Glomerular endothelial cell (primary cell): ENCODE measurements around the gene SOAT2. TPM values are rescaled to one million over a fixed set of nuclear protein-coding genes. Genes with fewer than 3 reads are reported as not detected.
"Not testable (repeated sequence)": the region's sequence is repeated elsewhere in the genome, so short reads cannot be mapped to it uniquely, and the experiment has no call there.

Source experiments
- DNase-seq: peaks from one replicate; pipeline ENCODE4 v3.0.0-alpha.2; 2011; ENCODE audit warnings: low read depth, low spot score; ENCODE audit errors: extremely low read depth
- total RNA-seq: library from RNA; depleted of rRNA; stranded (reverse); fragments of >200 nt; gene quantifications from 2 replicates; pipeline ENCODE4 v1.2.3, GENCODE V29; 2015

SOAT2 gene
- total RNA-seq, 1 donor from 2014 or later, result not detected

DNA sequence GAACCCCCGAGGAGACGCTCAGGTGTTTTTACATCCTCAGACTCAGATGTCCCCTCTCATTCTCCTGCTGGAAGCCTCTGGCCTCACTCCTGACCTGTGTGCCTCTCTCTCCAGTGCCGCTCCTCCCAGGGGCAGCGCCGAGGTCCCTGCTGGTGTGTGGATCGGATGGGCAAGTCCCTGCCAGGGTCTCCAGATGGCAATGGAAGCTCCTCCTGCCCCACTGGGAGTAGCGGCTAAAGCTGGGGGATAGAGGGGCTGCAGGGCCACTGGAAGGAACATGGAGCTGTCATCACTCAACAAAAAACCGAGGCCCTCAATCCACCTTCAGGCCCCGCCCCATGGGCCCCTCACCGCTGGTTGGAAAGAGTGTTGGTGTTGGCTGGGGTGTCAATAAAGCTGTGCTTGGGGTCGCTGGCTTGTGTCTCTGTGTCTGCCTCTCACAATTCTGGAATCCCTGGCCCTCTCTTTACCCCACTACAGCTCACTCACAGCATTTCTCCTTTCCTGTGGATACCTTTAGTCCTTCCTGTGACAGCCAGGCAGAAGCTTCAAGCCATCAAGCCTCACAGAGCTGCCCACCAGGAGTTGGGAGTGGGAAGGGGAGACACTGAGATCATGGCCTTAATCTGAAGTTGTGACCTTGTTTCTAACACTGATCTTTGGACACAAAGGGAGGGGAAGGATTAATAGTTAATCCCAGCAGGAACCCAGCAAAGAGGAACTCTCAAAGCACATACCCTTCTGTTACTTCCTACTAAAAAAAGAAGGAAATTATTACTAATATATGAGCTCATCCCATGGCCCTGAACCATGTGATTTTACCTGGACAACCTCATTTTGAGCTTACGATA, 1.1 kb upstream of the SOAT2 start:
- no peak for DNase-seq

DNA sequence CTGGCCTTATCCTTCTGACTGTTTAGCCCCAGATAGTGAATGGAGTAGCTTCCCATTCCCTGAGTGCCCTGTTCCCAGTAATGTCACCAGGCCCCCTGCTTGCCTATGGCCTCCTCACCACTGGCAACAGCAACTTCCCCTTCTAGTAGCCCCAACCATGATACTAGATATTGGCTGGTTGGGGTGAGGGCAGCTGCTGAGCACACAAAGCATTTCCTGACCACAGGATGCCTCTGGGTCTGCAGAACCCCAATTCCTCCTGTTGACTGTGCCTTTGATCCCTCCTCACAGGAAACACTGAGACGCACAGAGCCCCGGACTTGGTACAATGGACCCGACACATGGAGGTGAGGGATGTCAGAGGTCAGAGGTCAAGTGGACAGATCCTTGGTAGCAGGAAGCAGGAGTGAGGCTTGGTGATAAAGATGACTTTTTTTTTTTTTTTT, 597 bp downstream of the SOAT2 start:
- no peak for DNase-seq

DNA sequence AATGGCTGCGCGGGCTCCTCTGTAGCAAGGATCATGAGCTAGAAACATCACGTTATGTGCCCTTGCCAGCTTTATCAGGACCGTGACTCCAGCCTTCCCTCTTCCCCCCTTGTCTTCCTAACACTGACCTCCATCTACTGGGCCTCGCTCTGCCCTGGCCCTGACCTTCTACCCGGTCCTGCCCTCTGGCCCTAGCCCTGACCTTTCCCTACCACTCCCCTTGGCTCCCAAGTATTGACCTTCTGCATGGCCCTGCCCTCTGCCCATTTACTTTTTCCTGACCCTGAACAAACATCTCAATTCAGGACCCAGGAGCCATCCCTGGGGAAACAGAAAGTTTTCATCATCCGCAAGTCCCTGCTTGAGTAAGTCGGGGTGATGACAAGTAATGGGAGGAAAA, 2.0 kb downstream of the SOAT2 start:
- DNase-seq, result no peak

DNA sequence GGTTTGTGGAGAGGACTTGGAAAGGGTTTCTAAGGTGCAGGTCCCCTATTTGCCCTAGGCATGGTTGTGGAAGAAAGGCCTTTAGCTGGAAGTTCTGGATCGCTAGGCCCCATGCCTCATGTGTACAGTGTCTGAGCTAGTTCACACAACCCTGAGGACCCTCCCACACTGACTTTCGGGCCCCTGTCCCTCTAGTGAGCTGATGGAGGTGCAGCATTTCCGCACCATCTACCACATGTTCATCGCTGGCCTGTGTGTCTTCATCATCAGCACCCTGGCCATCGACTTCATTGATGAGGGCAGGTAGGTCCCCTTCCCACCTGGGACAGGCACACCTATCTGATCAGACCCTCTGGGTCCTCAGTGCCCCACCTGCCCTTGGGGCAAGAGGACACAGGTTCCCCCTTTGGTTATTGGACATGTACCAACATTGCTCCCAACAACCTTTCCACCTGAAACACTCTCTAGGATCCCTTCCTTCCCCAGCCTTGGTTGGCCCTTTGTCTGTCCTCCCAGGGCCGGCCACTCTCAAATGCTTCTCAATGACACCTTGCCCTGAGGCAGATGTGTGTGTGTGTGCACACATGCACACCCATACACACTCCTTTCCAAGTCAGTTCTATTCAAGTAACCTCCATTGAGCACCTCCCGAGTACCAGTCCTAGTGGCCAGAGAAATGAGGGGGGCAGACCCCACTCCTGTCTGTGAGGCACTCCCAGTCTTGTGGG, 2.6 kb downstream of the SOAT2 start:
- no peak for DNase-seq

DNA sequence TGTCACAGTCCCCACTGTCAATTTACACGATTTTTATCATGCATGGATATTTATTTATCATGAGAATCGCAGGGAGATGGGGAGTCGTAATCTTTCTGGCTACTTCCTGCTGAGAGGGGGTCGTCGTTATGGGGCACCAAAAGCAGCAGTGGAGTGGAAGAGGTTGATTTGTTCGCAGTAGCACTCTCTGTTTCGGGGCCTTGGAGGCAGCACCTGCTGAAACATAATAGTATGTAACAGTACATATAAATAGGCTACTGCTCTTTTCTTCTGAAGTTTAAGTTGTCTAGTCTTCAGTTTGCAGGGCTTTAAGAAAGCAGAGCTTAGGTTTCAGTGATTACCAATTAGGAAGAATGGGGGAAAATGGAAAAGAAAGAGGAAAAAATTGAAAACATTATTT, 3.8 kb downstream of the SOAT2 start:
- DNase-seq, result no peak

DNA sequence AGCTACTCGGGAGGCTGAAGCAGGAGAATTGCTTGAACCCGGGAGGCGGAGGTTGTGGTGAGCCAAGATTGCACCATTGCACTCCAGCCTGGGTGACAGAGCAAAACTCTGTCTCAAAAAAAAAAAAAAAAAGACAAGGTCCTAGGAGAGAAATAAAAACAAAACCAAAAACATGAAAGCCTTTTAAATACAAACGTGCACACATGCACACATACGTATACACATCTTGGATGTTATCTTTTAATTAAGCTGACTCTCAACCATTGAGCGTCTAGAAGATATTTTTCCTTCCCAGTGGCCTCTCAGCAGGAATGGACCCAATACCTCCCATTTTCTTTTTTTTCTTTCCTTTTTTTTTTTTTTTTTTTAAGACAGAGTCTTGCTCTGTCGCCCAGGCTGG, 9.1 kb downstream of the SOAT2 start:
- DNase-seq, result not testable (repeated sequence)

DNA sequence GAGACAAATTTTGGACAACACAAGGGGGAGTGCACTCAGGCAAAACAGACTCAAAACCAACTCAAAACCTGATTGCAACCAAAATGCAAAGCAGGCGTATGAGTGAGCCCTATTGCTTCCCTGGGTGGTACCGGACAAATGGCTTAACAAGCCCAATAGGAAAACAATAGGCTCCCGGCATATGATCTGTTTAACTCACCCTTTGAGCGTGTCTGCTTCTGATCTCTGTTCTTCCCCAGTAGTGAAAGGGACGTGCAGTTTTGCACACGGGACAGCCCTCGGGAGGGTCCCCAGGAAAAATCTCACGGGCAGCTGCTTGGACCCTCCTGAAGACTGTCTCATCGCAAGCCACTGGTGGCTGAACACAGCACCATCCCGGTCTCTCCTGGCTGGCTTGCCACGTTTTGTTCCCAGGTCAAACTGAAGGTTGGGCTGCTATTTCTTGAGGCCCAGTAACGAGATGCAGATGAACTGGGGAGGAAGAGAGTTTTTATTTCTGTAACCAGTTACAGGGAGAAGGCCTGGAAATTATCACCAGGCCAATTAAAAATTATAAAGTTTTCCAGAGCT, 9.9 kb downstream of the SOAT2 start:
- DNase-seq, result no peak

DNA sequence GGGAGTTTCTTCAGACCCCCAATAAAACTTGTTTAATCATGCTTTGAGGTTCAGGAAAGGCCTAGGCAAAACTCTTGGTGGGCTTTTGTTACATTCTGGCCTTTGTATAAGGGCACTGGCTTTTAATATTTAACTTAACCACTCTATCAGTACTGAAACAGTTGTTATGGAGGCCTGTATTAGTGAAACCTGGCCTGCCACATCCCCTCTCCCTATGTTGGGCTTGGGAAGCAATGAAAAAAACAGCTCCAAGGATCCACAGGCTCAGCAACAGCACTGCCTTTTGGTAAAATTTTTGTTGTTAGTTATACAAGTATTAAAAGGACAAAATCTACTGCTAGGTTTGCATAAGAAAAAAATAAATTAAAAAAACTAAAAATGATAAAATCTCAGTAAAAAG, 10.7 kb downstream of the SOAT2 start:
- no peak for DNase-seq

DNA sequence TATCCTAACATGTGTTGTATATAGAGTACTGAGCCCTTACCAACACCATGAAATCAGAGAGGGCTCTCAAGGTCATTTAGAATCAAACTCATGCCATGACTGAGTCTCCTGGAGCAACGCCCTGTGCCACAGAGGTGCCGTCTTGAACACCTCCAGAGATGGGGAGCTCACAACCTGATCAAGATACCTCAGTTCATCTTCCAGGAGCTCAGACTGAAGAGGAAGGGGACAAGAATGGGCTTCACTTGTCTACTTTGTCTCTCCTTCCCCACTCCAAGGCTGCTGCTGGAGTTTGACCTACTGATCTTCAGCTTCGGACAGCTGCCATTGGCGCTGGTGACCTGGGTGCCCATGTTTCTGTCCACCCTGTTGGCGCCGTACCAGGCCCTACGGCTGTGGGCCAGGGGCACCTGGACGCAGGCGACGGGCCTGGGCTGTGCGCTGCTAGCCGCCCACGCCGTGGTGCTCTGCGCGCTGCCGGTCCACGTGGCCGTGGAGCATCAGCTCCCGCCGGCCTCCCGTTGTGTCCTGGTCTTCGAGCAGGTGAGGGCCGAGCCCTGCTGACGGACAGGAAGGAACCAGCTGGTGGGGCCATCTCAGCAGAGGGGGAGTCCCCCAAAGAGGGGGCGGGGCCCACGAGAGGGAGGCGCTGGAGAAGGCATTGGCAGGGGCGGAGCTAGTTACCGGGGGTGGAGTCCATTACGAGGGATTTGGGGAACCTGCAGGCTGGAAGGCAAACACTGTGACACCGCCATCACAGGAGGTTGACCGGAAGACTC, 12.0 kb downstream of the SOAT2 start:
- no peak for DNase-seq

DNA sequence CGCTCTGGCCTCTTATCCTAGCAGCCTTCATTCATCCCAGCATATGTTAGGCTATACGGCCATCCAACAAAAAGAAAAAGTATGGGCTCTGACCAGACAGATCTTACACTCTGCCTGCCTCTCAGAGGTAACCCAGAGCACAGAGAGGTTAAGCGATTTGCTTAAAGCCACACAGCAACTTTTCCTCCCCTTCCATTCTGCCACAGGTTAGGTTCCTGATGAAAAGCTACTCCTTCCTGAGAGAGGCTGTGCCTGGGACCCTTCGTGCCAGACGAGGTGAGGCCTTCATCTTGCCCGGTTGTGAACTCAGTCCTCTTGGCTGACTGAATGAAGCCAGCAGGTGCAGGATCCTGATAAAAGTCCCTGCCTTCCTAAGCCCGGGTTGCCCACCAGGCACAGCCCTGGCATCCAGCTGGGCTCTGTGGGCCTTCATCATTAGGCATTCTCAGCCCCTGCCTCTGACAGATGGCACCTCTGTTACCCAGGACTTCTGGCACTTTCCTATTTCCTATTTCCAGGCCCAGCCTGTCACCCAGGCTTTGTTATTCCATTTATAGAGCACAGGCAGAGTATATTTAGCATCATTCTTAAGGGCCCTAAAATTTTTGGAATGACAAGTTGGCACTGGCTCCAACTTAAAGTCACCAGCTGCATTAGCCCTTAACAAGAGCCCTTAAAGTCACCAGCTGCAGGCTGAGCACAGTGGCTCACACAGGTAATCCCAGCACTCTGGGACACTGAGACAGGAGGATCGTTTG, 12.8 kb downstream of the SOAT2 start:
- DNase-seq, result no peak

DNA sequence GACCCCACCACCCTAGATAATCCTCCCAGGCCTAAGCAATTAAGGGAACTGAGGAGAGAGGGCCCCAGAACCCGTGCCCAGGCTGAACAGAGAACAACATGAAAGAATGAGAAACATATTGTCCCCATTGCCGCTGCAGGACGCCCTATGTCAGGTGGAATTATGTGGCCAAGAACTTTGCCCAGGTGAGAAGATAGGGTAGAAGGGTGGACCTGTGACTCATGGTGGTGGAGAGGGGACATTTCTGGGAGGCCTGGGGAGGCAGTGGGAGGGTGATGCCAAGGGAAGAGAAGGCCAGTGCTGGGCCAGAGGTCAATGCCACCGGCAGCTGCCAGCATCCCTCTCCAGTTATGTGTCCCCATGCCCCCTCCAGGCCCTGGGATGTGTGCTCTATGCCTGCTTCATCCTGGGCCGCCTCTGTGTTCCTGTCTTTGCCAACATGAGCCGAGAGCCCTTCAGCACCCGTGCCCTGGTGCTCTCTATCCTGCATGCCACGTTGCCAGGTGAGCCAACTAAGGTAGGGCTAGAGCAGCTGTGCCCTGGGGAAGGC, 15.5 kb downstream of the SOAT2 start:
- DNase-seq, result no peak

DNA sequence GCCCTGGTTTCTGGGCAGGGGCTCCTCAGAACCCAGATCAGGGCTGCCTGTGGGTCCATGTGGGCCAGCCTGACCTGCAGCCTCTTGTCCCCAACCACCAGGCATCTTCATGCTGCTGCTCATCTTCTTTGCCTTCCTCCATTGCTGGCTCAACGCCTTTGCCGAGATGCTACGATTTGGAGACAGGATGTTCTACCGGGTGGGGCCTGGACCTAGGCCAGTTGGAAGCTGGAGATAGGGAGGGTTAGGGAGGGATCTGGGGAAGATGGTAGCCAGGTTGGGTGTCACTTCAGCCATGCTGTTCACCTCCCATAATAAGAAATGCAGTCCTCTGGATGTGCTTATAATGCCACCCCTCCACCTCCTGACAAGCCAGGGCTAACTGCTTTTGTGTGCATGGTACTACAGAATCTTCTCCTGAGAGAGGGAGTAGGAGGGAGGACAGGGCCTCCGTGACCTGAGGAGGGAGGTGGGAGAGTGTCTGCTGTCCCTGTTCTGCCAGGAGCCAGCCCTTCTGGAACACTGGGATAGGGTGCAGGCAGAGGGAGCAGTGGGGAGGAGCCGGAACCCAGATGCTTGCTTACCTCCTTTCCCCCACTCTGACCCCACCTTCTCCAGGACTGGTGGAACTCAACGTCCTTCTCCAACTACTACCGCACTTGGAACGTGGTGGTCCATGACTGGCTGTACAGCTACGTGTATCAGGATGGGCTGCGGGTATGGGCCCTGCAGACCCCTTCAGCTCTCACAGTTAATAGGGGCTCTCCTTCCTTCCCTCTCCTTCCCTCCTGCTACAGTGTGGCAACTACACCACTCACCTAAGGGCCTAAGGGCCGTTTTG, 17.6 kb downstream of the SOAT2 start:
- DNase-seq, result no peak

DNA sequence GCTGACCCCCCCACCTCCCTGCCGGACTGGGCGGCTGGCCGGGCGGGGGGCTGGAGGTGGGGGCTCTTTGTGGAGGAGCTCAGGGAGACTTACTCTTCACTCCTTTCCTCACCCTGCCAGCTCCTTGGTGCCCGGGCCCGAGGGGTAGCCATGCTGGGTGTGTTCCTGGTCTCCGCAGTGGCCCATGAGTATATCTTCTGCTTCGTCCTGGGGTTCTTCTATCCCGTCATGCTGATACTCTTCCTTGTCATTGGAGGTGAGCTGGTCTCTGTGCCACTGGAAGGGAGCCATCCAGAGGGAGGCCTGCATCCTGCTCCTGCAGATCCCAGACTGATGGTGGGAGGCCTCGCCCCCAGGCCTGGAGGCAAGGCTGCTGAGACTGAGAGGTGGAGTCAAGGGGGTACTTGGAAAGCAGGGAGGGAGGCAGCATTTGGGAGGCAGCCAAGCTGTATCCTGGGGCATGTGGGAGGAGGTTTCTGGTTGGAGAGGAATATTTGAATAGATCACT, 19.7 kb downstream of the SOAT2 start:
- no peak for DNase-seq

DNA sequence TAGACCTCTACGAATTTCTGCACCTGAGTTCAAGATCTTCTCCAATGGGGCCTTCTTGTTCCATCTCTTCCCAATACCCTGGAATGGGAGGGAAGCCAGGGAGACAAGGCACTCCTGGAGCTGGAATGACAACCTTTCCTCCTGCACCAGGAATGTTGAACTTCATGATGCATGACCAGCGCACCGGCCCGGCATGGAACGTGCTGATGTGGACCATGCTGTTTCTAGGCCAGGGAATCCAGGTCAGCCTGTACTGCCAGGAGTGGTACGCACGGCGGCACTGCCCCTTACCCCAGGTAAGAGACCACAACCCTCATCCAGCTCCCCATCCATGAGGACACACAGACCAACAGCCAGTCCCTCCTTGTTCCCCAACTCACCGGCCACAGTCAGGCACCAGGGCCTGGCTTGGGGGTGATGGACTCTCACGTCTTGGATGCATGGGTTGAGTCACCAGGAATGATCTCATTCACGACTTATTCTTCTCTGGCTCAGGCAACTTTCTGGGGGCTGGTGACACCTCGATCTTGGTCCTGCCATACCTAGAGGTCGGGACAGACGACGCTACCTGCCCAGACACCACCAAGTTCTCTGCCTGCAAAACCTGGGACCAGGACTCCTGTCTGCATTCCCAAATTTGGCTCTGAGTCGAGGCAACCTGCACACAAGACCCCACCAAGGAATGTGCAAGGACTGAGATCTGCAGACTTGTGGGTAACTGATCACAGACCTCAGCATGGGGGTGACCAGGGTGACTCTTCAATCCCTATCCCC, 20.5 kb downstream of the SOAT2 start:
- no peak for DNase-seq

DNA sequence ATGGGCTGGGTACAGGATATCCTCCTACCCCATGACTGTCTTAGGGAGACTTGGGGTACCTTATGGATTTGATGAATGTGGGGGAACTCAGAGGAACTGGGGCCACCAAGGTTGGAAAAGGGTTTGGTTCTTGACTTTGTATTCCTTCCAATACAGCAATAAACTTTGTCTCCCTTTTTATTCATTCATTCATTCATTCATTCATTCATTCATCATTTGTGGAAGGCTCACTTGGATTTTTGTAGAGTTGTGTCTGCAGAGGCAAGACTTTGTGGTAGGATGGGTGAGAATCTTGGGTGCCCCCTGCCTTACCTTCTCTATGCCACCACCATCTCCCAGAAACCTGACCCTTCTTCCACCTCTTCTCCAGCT, 21.1 kb downstream of the SOAT2 start:
- no peak for DNase-seq

DNA sequence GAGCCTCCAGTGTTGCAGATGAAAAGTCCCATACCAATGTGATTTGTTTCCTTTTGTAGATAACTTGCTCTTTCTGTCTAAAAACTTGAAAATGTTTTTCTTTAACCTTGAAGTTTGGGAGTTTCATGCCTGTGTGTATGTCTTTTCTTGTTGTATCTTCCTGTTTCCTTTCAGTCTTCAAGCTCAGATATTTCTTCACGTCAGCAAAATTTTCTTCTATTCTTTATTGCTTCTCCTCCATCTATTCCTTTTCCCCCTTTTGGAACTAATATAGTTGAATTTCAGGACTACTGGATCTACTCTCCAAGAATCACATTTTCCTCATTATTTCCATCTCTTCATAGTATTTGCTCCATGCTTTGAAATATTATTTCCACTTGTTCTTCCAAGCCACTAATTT, 23.9 kb downstream of the SOAT2 start:
- no peak for DNase-seq

DNA sequence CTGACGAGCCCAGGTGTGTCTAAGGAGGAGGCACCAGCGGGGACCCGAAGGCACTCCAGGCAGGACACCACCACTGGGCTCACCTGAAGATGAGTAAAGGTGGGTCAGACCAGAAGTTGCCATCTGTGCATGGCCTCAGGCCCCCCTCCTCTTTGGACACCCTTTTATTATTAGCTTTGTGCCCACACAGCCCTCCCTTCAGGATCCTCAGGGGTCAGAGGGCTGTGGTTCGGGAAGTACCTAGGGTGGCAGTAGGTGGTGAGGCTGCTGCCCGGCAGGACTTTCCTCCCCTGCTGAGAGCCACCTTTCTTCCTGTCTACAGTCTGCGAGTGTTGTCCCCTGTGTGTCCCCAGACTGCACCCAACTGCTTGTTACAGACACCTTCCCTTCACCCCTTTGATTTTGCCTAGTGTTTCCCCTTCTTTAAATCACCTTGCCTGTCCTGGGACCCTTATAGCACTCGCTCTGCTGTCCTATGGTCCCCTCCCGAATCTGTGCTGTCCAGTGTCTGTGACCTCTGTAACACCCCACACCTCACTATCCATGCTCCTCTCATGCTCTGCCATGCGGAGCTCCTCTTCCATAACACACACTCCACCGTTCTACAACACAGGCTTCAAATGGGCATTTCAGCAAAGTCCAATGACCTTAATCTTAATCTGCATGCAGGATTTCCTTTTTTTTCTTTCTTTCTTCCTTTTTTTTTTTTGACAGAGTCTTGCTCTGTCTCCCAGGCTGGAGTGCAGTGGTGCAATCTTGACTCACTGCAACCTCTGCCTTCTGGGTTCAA, 25.7 kb downstream of the SOAT2 start:
- no peak for DNase-seq
